ENCODE data around the gene FADS1. TPM values are rescaled to one million over a fixed set of nuclear protein-coding genes. Genes with fewer than 3 reads are reported as not detected.

FADS1 gene
- total RNA-seq, 1 experiment from 2014 or later = 186 TPM

- BruUV-seq (replicated peaks) = no TSS peak
- ChIA-PET CTCF (no interaction called here), POLR2A (interaction anchor here (0.6 kb wide), 1 partner anchor 35 kb away, joined by 3 read pairs; no protein-coding TSS in a partner anchor)
- H3K4me1 ChIP-seq (ENCODE audit: control insufficient read depth, insufficient read depth, low read length) = no peaks in the 10 kb centered on the region
- no peaks in the 10 kb centered on the region for H3K27me3 ChIP-seq (ENCODE audit: control insufficient read depth, insufficient read depth, low read length)
- in situ Hi-C loops (cut with HindIII; ENCODE audit: low pct_unique_long_range_greater_than_20kb, low sequenced_read_pairs) = no loop called here
- no peak for ATAC-seq
- TF ChIP-seq, protein P1, sequence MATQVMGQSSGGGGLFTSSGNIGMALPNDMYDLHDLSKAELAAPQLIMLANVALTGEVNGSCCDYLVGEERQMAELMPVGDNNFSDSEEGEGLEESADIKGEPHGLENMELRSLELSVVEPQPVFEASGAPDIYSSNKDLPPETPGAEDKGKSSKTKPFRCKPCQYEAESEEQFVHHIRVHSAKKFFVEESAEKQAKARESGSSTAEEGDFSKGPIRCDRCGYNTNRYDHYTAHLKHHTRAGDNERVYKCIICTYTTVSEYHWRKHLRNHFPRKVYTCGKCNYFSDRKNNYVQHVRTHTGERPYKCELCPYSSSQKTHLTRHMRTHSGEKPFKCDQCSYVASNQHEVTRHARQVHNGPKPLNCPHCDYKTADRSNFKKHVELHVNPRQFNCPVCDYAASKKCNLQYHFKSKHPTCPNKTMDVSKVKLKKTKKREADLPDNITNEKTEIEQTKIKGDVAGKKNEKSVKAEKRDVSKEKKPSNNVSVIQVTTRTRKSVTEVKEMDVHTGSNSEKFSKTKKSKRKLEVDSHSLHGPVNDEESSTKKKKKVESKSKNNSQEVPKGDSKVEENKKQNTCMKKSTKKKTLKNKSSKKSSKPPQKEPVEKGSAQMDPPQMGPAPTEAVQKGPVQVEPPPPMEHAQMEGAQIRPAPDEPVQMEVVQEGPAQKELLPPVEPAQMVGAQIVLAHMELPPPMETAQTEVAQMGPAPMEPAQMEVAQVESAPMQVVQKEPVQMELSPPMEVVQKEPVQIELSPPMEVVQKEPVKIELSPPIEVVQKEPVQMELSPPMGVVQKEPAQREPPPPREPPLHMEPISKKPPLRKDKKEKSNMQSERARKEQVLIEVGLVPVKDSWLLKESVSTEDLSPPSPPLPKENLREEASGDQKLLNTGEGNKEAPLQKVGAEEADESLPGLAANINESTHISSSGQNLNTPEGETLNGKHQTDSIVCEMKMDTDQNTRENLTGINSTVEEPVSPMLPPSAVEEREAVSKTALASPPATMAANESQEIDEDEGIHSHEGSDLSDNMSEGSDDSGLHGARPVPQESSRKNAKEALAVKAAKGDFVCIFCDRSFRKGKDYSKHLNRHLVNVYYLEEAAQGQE (IDR thresholded peaks at IDR 0.05; ENCODE audit: insufficient read depth in 1 of 2, low read depth in 2 of 2, low read length in 1 of 2) = no peak
- no peak for TF ChIP-seq CTCF (IDR thresholded peaks at IDR 0.05)
- TF ChIP-seq TCF7L2 (IDR thresholded peaks at IDR 0.05; ENCODE audit: low read depth, low read length) = no peak
- no peak for TF ChIP-seq POLR2AphosphoS5 (IDR thresholded peaks at IDR 0.05; ENCODE audit: low read depth, low read length)
- H3K4me3 ChIP-seq (ENCODE audit: low read depth in 2 of 2, low read length in 2 of 2) = no peak overlapping the region
- no peaks in the 10 kb centered on the region for H3K9me3 ChIP-seq (ENCODE audit: control insufficient read depth, insufficient read depth, low read depth, low read length)
- no peaks in the 10 kb centered on the region for H3K36me3 ChIP-seq (ENCODE audit: control insufficient read depth, insufficient read depth, low read length)
- DNase-seq (ENCODE audit: low read depth, low spot score) = no peak
- intact Hi-C loops (cut with micrococcal nuclease; ENCODE audit: unreplicated experiment) = no loop called here
- H3K27ac ChIP-seq (ENCODE audit: low read length) = no peak overlapping the region
Observed at GRCh38 chr11:61780581-61781162, 36.1 kb downstream of the FADS1 start.

DNA sequence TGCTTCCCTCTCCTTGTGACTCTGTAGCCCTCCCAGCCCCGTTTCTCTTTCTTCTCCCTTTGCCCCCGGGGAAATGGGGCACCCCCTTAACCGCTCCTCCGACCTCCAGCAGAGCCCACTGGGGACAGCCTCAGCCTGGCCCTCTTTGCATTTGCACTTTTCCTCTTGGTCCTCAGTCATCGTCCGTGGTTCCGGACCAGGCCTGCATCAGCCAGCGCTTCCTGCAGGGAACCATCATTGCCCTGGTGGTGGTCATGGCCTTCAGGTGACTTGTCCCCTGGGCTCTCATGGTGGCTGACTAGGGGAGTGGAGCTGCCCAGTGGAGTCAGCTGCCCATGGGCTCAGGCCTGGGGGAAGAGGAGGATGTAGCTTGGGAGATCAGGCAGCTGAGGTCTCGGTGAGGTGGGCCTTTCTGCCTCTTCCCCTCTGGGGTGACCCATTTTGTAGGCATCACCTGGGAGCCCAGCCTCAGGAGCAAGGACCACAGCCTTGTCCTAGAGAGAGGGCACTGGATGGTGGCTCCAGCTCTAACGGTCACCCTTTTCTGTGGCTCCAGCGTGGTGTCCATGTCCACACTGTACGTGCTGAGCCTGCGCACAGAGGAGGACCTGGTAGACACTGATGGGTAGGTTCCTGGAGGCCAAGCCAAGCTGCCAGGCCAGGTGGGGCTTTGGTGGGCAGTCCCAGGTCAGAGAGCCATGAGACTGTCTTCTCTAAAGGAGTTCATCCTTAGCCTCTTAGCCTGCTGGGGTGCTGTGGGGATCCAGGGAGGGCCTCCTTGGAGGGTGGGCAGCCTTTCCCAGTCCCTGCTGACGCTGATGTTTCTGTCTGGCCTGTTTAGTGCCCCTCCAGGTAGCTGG, 36.9 kb downstream of the FADS1 start:
- H3K4me3 ChIP-seq (ENCODE audit: low read depth in 2 of 2, low read length in 2 of 2) = no peak overlapping the region
- DNase-seq (ENCODE audit: low read depth, low spot score) (no peak), ATAC-seq (no peak)
- no peaks in the 10 kb centered on the region for H3K9me3 ChIP-seq (ENCODE audit: control insufficient read depth, insufficient read depth, low read depth, low read length)
- H3K27me3 ChIP-seq (ENCODE audit: control insufficient read depth, insufficient read depth, low read length) = no peaks in the 10 kb centered on the region
- no TSS peak for BruUV-seq (replicated peaks)
- TF ChIP-seq CTCF (IDR thresholded peaks at IDR 0.05) = no peak
- TF ChIP-seq TCF7L2 (IDR thresholded peaks at IDR 0.05; ENCODE audit: low read depth, low read length) = no peak
- TF ChIP-seq POLR2AphosphoS5 (IDR thresholded peaks at IDR 0.05; ENCODE audit: low read depth, low read length) = no peak
- TF ChIP-seq SIN3A (IDR thresholded peaks at IDR 0.05; ENCODE audit: borderline replicate concordance, insufficient read depth, low read depth, low read length) = no peak
- TF ChIP-seq, protein P1 (IDR thresholded peaks at IDR 0.05; ENCODE audit: insufficient read depth in 1 of 2, low read depth in 2 of 2, low read length in 1 of 2) = no peak
- no peak overlapping the region for H3K27ac ChIP-seq (ENCODE audit: low read length)
- in situ Hi-C loops (cut with HindIII; ENCODE audit: low pct_unique_long_range_greater_than_20kb, low sequenced_read_pairs) (no loop called here), intact Hi-C loops (cut with micrococcal nuclease; ENCODE audit: unreplicated experiment) (no loop called here)
- POLR2A ChIA-PET = interaction anchor here (0.6 kb wide), 1 partner anchor 35 kb away, joined by 3 read pairs; no protein-coding TSS in a partner anchor
- CTCF ChIA-PET = no interaction called here
- H3K4me1 ChIP-seq (ENCODE audit: control insufficient read depth, insufficient read depth, low read length) = no peaks in the 10 kb centered on the region
- H3K36me3 ChIP-seq (ENCODE audit: control insufficient read depth, insufficient read depth, low read length) = no peaks in the 10 kb centered on the region
